GM18505 (cell line): ENCODE results near the gene PDZD8.

Experiments
- ATAC-seq: cut with Tn5 transposase; IDR thresholded peaks from one replicate; pipeline ENCODE4 v1.9.1; 2021; ENCODE audit not compliant: unreplicated experiment
- POLR2A ChIP-seq: IDR thresholded peaks from 4 replicates; pipeline ENCODE4 v1.6.1; 2011; ENCODE audit warnings: borderline replicate concordance; ENCODE audit not compliant: insufficient read depth, insufficient read length; ENCODE audit errors: extremely low read depth

The PDZD8 gene

DNA sequence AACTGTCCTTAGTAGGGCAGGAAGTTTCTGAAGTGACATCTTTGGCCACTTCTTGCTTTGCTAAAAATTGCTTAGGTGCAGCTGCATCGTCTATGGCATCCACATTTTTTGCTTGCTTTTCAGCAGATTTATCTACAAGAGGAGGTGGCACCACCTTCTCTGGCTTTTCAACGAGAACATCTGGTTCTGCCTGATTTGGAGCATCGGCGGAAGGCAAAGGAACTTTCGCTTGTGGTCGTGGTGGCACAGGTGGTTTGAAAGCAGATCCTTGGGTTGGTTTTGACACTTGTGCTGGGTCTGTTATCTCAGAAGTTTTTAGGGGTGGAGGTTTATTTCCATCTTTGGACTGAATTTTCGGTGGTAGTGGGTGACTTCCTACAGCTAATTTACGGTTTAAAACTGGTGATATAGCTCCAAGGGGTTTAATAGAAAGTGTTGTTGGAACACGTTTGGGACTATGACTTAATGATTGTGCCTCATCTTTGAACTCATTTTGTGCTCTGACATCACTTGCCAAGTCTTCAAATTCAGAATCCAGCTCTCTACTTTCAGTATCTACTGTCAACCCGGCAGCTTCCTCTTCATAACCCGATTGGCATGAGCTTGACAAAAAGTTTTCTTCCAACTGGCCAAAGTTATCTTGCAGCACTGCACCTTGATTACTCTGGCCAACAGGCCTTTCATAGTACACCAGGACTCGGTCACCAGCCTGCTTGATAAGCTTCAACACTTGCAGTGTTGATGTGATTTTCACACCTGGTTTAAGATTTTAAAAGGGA lies 90.3 kb downstream of the PDZD8 start:
- TF ChIP-seq POLR2A, result no peak
- no peak for ATAC-seq

DNA sequence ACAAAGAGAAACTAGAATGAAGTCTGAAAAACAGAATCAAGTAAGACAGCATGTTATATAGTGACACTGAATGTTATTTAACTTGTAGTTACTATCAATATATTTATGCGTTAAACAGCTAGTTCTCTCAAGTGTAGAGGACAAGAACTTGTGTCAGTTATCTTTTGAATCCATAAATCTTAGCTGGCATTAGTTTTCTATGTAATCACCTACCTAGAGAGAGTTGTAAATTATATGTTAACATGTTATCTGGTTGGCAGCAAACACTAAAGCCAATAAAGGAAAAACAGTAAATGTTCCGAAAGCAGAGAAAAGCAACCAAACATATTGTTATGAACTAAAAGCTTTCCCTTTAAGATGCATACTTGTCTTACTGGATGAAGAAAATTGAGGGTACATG lies 97.6 kb downstream of the PDZD8 start:
- no peak for TF ChIP-seq POLR2A
- no peak for ATAC-seq

DNA sequence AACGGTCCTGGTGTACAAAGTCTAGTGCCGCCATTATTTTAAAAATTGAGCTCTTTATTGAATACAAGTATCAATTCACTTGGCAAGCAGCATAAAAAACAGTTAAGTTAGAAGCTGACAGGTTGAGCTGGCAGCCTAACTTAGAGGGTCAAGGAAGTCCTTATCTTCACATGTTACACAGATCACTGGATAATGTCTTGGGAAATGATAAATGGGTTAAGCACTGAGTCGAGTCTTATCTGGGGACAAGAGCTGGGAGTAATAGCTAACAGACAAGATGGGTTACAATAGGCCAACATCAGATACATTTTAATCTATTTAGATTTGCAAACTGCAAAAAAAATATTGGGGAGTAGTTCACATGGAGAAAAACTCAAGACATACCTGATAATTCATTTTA lies 100.1 kb downstream of the PDZD8 start:
- ATAC-seq, result no peak
- no peak for TF ChIP-seq POLR2A

DNA sequence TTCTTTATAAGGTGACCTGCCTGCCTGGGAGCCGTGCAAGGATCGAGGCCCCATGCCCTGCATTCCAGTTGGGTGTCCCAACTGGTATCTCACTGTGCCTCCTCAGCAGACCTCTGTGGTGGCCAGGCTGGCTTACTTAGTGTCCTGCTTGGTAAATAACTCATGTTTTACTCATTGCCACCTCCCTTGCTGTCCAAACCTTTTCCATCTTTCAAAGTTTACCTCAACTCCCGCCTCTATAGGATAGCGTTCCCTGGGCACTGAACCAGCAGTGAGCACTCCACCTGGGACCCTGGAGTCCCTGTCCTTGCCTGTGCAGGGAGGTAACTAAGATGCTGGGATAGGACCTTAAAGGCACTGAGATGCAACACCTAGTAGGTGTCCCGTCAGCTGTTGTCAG lies 100.7 kb downstream of the PDZD8 start:
- no peak for TF ChIP-seq POLR2A
- ATAC-seq, result no peak

DNA sequence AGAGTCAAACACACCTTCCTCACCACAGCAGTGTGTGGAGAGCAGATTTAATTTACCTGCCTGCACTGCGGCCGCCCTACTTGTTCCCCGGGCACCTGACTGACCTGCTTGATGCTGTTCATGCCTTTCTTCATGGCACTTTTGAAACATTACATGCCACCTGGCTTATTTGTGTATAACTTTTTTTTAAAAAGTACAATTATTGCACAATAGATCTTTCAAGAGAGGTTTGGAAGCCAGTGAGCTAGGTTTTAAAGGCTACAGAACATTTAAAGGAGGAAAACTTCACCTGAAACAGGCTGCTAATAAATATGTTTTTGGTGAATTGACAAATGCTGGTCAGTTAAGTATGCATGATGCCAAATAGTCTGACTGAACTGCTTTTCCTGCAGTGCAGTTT lies 101.3 kb downstream of the PDZD8 start:
- no peak for TF ChIP-seq POLR2A
- no peak for ATAC-seq

DNA sequence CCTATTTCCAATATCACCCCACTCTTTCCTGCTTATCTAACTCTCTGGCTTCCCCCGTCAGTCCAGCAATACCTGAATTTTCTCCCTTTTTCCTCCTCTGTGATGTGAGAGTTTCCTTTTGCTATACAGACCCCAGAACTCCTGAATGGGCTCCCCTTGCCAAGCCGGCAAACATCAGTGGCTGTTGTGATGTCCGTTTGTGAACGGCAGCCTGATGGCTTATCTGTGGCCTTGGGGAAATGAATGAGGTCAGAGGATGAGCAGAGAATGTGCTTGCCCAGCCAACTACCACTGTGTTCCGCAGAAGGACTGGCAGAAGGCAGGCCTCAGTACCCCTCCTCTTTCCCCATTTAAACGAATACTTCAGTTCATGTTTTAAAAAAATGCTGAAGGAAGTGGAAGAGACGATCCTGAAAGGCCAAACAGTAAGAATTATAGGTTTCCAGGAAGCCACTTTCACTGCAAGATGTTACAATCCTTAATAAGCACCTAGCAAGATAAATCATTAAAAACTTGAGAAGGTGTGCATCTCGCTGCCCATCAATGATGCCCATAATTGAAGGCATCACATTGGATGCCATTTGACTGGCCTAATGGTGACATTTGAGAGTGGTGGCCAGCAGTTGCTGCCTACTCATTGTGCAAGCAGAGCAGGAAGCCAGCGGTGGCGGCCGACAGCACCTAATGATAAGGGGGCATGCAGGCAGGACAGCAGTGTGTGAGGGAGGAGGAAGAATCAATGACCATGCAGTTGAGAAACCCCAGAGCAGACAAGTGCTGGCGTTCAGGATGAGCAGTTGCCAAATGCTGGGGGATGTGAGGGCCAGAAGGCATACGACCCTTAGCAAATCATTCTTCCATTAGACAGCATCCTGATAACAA lies 102.8 kb downstream of the PDZD8 start:
- TF ChIP-seq POLR2A, result no peak
- no peak for ATAC-seq

DNA sequence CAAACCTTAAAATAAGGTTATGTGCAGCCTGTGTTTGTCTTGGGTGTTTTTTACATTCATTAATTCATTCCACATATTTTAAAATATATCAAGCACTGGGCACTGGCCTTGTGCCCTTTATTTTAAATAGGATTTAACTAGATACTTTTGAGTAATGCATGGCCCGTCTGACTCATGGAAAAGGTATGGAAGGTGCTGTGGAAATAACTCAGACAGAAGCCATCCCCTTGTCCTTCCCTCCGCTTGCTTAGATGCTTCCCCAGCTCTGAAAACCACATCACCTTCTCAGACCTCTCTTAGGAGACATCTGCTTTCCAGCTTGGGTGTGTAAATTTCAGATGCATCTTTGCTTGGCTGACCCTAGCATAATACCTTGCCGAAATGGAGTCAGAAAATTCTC lies 103.8 kb downstream of the PDZD8 start:
- no peak for TF ChIP-seq POLR2A
- ATAC-seq, result no peak

DNA sequence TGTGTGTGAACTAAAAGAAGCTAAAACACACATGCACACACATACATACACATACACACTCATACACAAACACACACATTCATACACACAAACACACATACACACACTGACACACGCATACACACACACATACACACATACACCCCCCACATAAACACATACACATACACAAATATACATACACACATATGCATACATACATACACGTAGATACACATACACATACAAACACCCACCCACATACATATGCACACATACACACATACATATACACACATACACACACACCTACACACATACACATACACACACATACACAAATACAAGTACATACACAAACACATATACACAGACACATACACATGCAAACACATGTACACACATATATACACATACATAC lies 106.3 kb downstream of the PDZD8 start:
- no peak for ATAC-seq
- TF ChIP-seq POLR2A, result no peak

DNA sequence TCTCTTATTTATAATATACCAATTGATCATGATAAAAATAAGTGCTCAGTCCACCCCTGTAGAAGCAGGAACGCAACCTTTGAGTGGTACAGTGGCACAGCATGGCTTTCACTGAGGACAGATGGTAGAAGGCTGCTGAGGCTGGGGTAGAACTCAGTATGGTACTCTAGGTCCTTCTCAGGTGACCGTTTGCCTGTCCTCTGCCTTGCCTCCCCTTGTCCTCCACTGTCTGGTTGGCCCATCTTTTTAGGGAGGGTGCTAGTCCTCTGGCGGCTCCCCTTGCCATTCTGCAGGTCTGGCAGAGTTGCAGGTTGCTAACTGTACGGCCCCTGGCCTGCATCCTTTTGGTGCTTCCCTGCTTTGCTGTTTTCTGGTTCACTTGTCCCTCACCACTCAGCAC lies 107.0 kb downstream of the PDZD8 start:
- TF ChIP-seq POLR2A, result no peak
- no peak for ATAC-seq

DNA sequence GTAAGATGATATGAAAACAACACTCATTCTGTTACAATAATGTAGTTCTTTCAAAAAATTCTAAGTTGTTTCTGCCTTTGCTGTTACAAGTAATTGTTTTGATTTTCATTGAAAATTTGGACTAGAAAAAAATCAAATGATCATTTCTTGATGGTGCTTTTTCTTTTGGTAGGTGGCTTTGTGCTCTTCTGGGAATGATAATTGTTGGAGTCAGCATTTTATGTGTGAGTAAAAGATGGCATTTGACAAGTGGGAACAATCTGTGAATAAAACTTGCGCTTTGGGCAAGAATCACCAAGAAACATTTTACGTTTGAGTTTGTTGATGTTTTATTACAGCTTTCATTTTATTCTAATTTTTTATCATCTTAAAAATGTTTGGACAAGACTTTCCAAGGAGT lies 108.4 kb downstream of the PDZD8 start:
- ATAC-seq, result no peak
- TF ChIP-seq POLR2A, result no peak

DNA sequence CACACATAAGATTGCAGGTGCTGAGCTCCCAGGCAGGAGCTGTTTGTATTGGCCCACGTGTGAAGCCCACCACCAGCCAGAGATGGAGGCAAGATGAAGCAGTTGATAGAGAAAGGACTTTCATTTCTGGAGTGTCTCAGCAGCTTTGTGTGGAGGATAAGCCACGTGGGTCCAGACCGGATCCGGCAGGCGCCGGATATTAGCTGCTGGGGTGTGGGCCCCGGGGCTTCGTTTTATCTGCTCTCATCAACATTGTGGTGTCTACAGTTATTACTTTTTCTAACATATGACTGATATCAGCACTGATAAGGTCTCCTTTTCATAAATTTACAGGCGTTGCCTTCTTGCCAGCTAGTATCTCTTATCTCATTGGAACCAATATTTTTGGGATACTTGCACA lies 108.8 kb downstream of the PDZD8 start:
- no peak for ATAC-seq
- no peak for TF ChIP-seq POLR2A

DNA sequence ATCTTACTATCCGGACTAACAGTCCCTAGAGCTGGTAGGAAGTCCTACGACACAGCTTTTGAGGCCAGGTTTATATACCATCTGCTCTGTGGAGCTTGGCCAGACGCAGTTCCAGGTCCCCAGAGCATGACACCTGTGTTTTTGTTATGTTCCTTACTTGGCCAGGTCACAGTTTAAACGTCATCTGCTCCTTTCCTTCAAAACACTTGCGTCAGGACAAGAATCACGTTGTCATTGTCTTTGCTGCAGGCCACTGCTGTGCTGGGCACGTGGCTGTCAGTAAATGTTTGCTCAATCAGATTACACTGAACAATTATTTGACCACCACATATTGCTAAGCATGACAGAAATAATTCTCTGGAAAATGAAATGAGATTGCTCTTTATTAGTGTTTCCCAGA lies 110.5 kb downstream of the PDZD8 start:
- ATAC-seq, result no peak
- no peak for TF ChIP-seq POLR2A

DNA sequence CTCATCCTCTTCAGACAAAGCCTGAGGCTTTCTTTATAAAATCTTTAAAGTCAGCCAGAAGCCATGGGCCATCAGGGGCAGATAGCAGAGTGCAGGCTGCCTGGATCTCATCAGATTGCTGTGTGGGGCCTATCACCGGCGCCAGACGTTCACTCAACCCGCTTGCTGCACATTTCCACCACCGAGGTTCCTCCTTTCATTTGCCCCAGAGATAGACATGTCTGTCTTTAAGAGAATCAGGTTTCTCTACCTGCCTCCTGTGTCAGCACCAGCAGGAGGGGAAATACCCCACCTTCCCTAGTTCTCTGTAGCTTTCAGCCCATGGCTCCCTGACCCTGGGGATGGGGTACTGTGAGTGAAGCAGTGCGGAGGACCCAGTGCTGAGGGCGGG lies 112.3 kb downstream of the PDZD8 start:
- ATAC-seq, result no peak
- TF ChIP-seq POLR2A, result no peak
